ENCODE results near the gene RAD51AP1. TPM values are rescaled to one million over a fixed set of nuclear protein-coding genes. Genes with fewer than 3 reads are reported as not detected.

The RAD51AP1 gene
- total and polyA plus RNA-seq, 2 donors from 2014 or later, result 0.52 to 2.9 TPM

- DNase-seq, result no peak
- no peak for FAIRE-seq
- TF ChIP-seq CTCF (IDR thresholded peaks at IDR 0.05; ENCODE audit: borderline replicate concordance, extremely low read depth, insufficient read depth), result no peak
- Histone ChIP-seq H3K4me3 (ENCODE audit: low read length in 3 of 3) (no peak overlapping the region), H3K27me3 (ENCODE audit: control insufficient read depth, insufficient read depth, low read length) (no peaks in the 10 kb centered on the region), H3K27ac (ENCODE audit: low read depth in 2 of 2, low read length in 2 of 2) (no peak overlapping the region), H3K9ac (ENCODE audit: low read length in 3 of 3) (no peak overlapping the region), H3K9me3 (ENCODE audit: control insufficient read depth in 2 of 3, insufficient read depth in 1 of 3, low read length in 3 of 3) (no peaks in the 10 kb centered on the region), H3K36me3 (ENCODE audit: control insufficient read depth in 2 of 3, insufficient read depth in 3 of 3, low read length in 3 of 3) (peaks cover 3 to 32% (median 18%) of the 10 kb centered on the region in 3 donors), H3K4me1 (ENCODE audit: control insufficient read depth in 2 of 3, insufficient read depth in 2 of 3, low read depth in 1 of 3, low read length in 3 of 3) (no peaks in the 10 kb centered on the region)
- intact Hi-C loops (cut with DNase I), result no loop called here
Measured at GRCh38 chr12:4609071-4609470, 70.4 kb downstream of the RAD51AP1 start.

Other genes with a start within 250 kb of the RAD51AP1 start
- 11.8 TPM for gene TIGAR, start 217.7 kb upstream of the RAD51AP1 start, total RNA-seq
- 3.6 TPM for gene TIGAR, start 217.7 kb upstream of the RAD51AP1 start, polyA plus RNA-seq (ENCODE audit: insufficient read depth, low read depth, low replicate concordance)
- not detected for gene FGF23, start 159.2 kb upstream of the RAD51AP1 start, total RNA-seq
- gene FGF23, start 159.2 kb upstream of the RAD51AP1 start, polyA plus RNA-seq (ENCODE audit: insufficient read depth, low read depth, low replicate concordance), result not detected
- not detected for gene FGF6, start 93.1 kb upstream of the RAD51AP1 start, total RNA-seq
- not detected for gene FGF6, start 93.1 kb upstream of the RAD51AP1 start, polyA plus RNA-seq (ENCODE audit: insufficient read depth, low read depth, low replicate concordance)
- 32.8 TPM for gene DYRK4, start 23.3 kb downstream of the RAD51AP1 start, total RNA-seq
- 49.0 TPM for gene DYRK4, start 23.3 kb downstream of the RAD51AP1 start, polyA plus RNA-seq (ENCODE audit: insufficient read depth, low read depth, low replicate concordance)
- gene AKAP3, start 110.2 kb downstream of the RAD51AP1 start, total RNA-seq, result 2.7 TPM
- gene AKAP3, start 110.2 kb downstream of the RAD51AP1 start, polyA plus RNA-seq (ENCODE audit: insufficient read depth, low read depth, low replicate concordance), result 2.3 TPM
- 96.9 TPM for gene NDUFA9, start 110.2 kb downstream of the RAD51AP1 start, total RNA-seq
- 250 TPM for gene NDUFA9, start 110.2 kb downstream of the RAD51AP1 start, polyA plus RNA-seq (ENCODE audit: insufficient read depth, low read depth, low replicate concordance)
- gene GALNT8, start 181.5 kb downstream of the RAD51AP1 start, total RNA-seq, result 0.25 TPM
- gene GALNT8, start 181.5 kb downstream of the RAD51AP1 start, polyA plus RNA-seq (ENCODE audit: insufficient read depth, low read depth, low replicate concordance), result 1.4 TPM

All from kidney (tissue), 14 donors.